Astrocyte (in vitro differentiated cells and primary cell): ENCODE measurements around the gene SEC31A. TPM values are rescaled to one million over a fixed set of nuclear protein-coding genes. Genes with fewer than 3 reads are reported as not detected.

ENCODE experiments used
- total RNA-seq: library from RNA; stranded (reverse); gene quantifications from 2 replicates; pipeline ENCODE4 v1.2.1, GENCODE V29; 2021

Gene SEC31A
- total RNA-seq, 1 donor from 2014 or later: 471 TPM

Other genes with a start within 250 kb of the SEC31A start
- 61.7 and 63.1 TPM in 2 replicates for gene SCD5, start 92.4 kb downstream of the SEC31A start, total RNA-seq
- gene THAP9, start 9.6 kb upstream of the SEC31A start, total RNA-seq: 2.8 and 3.3 TPM in 2 replicates
- 9.6 and 11.1 TPM in 2 replicates for gene LIN54, start 119.7 kb upstream of the SEC31A start, total RNA-seq
- 35.2 and 39.3 TPM in 2 replicates for gene COPS4, start 144.0 kb upstream of the SEC31A start, total RNA-seq
- gene PLAC8, start 223.6 kb upstream of the SEC31A start, total RNA-seq: 19.5 and 27.8 TPM in 2 replicates